ENCODE measurements around the gene SLAMF6.

DNA sequence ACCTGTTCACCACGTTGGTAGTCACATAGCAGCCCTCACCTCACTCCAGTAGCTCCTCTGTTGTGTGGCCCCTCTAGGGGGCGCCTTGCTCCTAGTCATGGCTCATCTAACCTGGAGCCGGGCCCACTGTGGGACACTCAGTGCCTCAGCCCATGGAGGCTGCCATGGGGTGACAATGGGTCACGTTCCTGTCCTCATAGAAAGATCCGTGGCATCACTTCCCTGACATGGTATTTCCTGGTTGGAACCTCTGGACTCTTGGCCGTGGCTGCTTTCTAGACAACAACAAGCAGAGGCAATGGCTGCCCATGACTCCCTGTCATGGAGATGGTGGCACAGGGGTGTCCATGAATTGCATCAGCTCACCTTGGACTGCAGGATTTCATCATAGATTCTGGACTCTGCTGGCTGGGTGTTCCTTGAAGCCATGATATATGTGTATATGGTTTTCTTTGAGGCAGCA, 27.5 kb upstream of the SLAMF6 start:
- TF ChIP-seq, protein P1, sequence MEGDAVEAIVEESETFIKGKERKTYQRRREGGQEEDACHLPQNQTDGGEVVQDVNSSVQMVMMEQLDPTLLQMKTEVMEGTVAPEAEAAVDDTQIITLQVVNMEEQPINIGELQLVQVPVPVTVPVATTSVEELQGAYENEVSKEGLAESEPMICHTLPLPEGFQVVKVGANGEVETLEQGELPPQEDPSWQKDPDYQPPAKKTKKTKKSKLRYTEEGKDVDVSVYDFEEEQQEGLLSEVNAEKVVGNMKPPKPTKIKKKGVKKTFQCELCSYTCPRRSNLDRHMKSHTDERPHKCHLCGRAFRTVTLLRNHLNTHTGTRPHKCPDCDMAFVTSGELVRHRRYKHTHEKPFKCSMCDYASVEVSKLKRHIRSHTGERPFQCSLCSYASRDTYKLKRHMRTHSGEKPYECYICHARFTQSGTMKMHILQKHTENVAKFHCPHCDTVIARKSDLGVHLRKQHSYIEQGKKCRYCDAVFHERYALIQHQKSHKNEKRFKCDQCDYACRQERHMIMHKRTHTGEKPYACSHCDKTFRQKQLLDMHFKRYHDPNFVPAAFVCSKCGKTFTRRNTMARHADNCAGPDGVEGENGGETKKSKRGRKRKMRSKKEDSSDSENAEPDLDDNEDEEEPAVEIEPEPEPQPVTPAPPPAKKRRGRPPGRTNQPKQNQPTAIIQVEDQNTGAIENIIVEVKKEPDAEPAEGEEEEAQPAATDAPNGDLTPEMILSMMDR (IDR thresholded peaks at IDR 0.05) = no peak
- TF ChIP-seq POLR2A (IDR thresholded peaks at IDR 0.05) (no peak), EP300 (IDR thresholded peaks at IDR 0.05) (no peak), POLR2AphosphoS5 (IDR thresholded peaks at IDR 0.05) (no peak)
